Peyer's patch (tissue), 4 donors: ENCODE data around the gene ANP32D.

Source experiments
- POLR2A ChIP-seq, 2 donors: fragments of 450-650 bp; IDR thresholded peaks; one replicate each; pipeline ENCODE4 v1.5.1; 2017; ENCODE audit warnings: antibody characterized with exemption in 2 of 2, mild to moderate bottlenecking in 2 of 2, moderate library complexity in 2 of 2
- TF ChIP-seq, protein P1 (sequence below), 6 experiments: fragments of 450-650 bp in 4 of 6; fragments of 200-600 bp in 2 of 6; sonication (generic) in 1 of 6; IDR thresholded peaks; one replicate each; pipeline ENCODE4 v1.5.1; 2017 to 2019; ENCODE audit warnings: antibody characterized with exemption in 6 of 6, mild to moderate bottlenecking in 3 of 6, moderate library complexity in 1 of 6

GRCh38 chr12:48508987-48509386 lies 36.6 kb downstream of the ANP32D start:
- TF ChIP-seq, protein P1, sequence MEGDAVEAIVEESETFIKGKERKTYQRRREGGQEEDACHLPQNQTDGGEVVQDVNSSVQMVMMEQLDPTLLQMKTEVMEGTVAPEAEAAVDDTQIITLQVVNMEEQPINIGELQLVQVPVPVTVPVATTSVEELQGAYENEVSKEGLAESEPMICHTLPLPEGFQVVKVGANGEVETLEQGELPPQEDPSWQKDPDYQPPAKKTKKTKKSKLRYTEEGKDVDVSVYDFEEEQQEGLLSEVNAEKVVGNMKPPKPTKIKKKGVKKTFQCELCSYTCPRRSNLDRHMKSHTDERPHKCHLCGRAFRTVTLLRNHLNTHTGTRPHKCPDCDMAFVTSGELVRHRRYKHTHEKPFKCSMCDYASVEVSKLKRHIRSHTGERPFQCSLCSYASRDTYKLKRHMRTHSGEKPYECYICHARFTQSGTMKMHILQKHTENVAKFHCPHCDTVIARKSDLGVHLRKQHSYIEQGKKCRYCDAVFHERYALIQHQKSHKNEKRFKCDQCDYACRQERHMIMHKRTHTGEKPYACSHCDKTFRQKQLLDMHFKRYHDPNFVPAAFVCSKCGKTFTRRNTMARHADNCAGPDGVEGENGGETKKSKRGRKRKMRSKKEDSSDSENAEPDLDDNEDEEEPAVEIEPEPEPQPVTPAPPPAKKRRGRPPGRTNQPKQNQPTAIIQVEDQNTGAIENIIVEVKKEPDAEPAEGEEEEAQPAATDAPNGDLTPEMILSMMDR (IDR thresholded peaks at IDR 0.05), result no peak
- TF ChIP-seq POLR2A (IDR thresholded peaks at IDR 0.05), result no peak
